ENCODE data around the gene ZNFX1.

ZNFX1 gene

GRCh38 chr20:49276161-49276960, 1.5 kb downstream of the ZNFX1 start:
- TF ChIP-seq CTCF (IDR thresholded peaks at IDR 0.05) = no peak
- intact Hi-C loops (cut with DNase I; ENCODE audit: low total_unique reads) = no loop called here
- Histone ChIP-seq H3K27ac (peak overlapping the region; percentile 92 to 96), H3K4me1 (peaks cover 0 to 51% (median 29%) of the 10 kb centered on the region in 4 donors), H3K27me3 (no peaks in the 10 kb centered on the region), H3K9me3 (peaks cover 0 to 5% (median 0%) of the 10 kb centered on the region in 3 donors), H3K36me3 (peaks cover 44 to 63% (median 50%) of the 10 kb centered on the region in 3 donors), H3K4me3 (peak overlapping the region; percentile 82 to 94)
- DNase-seq = peak in 1 of 2 donors; percentile 32

- peak overlapping the region; percentile 92 to 96 for H3K27ac ChIP-seq
- no peaks in the 10 kb centered on the region for H3K27me3 ChIP-seq
- H3K36me3 ChIP-seq = peaks cover 44 to 63% (median 50%) of the 10 kb centered on the region in 3 donors
- intact Hi-C loops (cut with DNase I; ENCODE audit: low total_unique reads) = no loop called here
- no peak overlapping the region for H3K4me3 ChIP-seq
- no peak for TF ChIP-seq CTCF (IDR thresholded peaks at IDR 0.05)
- peaks cover 0 to 48% (median 29%) of the 10 kb centered on the region in 4 donors for H3K4me1 ChIP-seq
- peaks cover 0 to 2% (median 0%) of the 10 kb centered on the region in 3 donors for H3K9me3 ChIP-seq
- DNase-seq = no peak
These were observed 2.2 kb downstream of the ZNFX1 start for GRCh38 chr20:49275636-49276035.

DNA sequence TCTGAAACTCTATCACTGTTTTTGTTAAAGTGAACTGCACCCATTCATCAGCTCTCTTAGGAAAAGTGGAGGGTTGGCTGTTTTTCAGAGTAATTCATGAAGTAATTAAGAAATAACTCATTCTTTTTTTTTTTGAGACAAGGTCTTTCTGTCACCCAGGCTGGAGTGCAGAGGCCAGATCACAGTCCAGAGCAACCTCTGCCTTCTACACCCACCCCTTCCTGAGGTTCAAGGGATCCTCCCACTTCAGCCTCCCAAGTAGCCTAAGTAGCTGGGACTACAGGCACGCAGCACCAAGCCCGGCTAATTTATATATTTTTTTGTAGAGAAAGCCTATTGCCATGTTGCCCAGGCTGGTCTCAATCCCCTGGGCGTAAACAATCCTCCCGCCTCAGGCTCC, 2.6 kb downstream of the ZNFX1 start:
- Histone ChIP-seq H3K4me3 (no peak overlapping the region), H3K27ac (peak overlapping the region; percentile 92 to 96), H3K27me3 (no peaks in the 10 kb centered on the region), H3K4me1 (peaks cover 0 to 48% (median 29%) of the 10 kb centered on the region in 4 donors), H3K9me3 (no peaks in the 10 kb centered on the region), H3K36me3 (peaks cover 44 to 63% (median 50%) of the 10 kb centered on the region in 3 donors)
- intact Hi-C loops (cut with DNase I; ENCODE audit: low total_unique reads) = no loop called here
- TF ChIP-seq CTCF (IDR thresholded peaks at IDR 0.05) = no peak
- DNase-seq = no peak

- H3K27ac ChIP-seq = no peak overlapping the region
- TF ChIP-seq CTCF (IDR thresholded peaks at IDR 0.05) = no peak
- DNase-seq = no peak
- intact Hi-C loops (cut with DNase I; ENCODE audit: low total_unique reads) = no loop called here
- H3K9me3 ChIP-seq = no peaks in the 10 kb centered on the region
- H3K36me3 ChIP-seq = peaks cover 51 to 71% (median 53%) of the 10 kb centered on the region in 3 donors
- no peaks in the 10 kb centered on the region for H3K27me3 ChIP-seq
- peaks cover 0 to 49% (median 33%) of the 10 kb centered on the region in 4 donors for H3K4me1 ChIP-seq
- H3K4me3 ChIP-seq = no peak overlapping the region
These were observed 4.1 kb downstream of the ZNFX1 start for GRCh38 chr20:49273696-49274277.

DNA sequence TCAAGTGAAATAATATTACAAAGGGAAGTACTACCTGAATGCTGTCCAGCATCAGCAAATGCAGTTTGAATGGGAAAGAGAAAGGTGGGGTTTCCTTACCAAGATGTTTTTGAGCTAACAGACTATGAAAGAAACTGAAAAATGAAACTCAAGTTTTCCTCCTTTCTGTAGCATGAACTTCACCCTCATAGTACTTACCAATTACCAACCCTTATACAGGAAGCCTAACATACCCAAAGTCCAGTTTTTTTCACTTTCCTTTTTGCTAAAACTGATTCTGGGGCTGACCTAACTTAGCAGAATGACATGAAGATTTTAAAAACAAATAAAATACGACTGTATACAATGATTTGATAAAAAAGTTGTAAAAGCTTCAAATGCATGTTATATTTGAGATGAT, 5.2 kb downstream of the ZNFX1 start:
- Histone ChIP-seq H3K36me3 (peaks cover 52 to 68% (median 55%) of the 10 kb centered on the region in 3 donors), H3K4me3 (no peak overlapping the region), H3K27me3 (no peaks in the 10 kb centered on the region), H3K27ac (no peak overlapping the region), H3K9me3 (no peaks in the 10 kb centered on the region), H3K4me1 (peaks cover 0 to 61% (median 38%) of the 10 kb centered on the region in 4 donors)
- intact Hi-C loops (cut with DNase I; ENCODE audit: low total_unique reads) = no loop called here
- no peak for TF ChIP-seq CTCF (IDR thresholded peaks at IDR 0.05)
- no peak for DNase-seq
